Measurements from ENCODE around the gene PRR7. TPM values are rescaled to one million over a fixed set of nuclear protein-coding genes. Genes with fewer than 3 reads are reported as not detected.
A peak's percentile ranks its signal among the peaks of the same experiment; 100 is the strongest.

Gene PRR7
- total RNA-seq, 1 donor from 2014 or later = 2.1 TPM

- Histone ChIP-seq H3K4me3 (no peak overlapping the region), H3K4me1 (peaks cover 61% of the 10 kb centered on the region)
- intact Hi-C loops (cut with micrococcal nuclease) = no loop called here
Observed at GRCh38 chr5:177492841-177493240, 46.2 kb downstream of the PRR7 start.

GRCh38 chr5:177493795-177494345 is 47.3 kb downstream of the PRR7 start:
- Histone ChIP-seq H3K4me3 (no peak overlapping the region), H3K9me3 (replicated peaks) (no peaks in the 10 kb centered on the region), H3K4me1 (peaks cover 72% of the 10 kb centered on the region), H3K27ac (replicated peaks) (peak overlapping the region; percentile 95), H3K27me3 (ENCODE audit: low read depth) (peaks cover 4% of the 10 kb centered on the region), H3K36me3 (peaks cover 42% of the 10 kb centered on the region)
- DNase-seq = no peak
- TF ChIP-seq CTCF (IDR thresholded peaks at IDR 0.05; ENCODE audit: borderline replicate concordance) = no peak
- intact Hi-C loops (cut with micrococcal nuclease) = no loop called here

More at GRCh38 chr5:177492841-177493240, 46.2 kb downstream of the PRR7 start:
- Histone ChIP-seq H3K27me3 (ENCODE audit: low read depth) (peaks cover 9% of the 10 kb centered on the region), H3K36me3 (peaks cover 52% of the 10 kb centered on the region), H3K9me3 (replicated peaks) (no peaks in the 10 kb centered on the region), H3K27ac (replicated peaks) (no peak overlapping the region)
- DNase-seq = no peak
- TF ChIP-seq CTCF (IDR thresholded peaks at IDR 0.05; ENCODE audit: borderline replicate concordance) = no peak

GRCh38 chr5:177494346-177495195 is 48.0 kb downstream of the PRR7 start:
- Histone ChIP-seq H3K27ac (replicated peaks) (peak overlapping the region; percentile 95), H3K4me1 (peaks cover 72% of the 10 kb centered on the region), H3K4me3 (peak overlapping the region; percentile 96), H3K36me3 (peaks cover 35% of the 10 kb centered on the region), H3K27me3 (ENCODE audit: low read depth) (no peaks in the 10 kb centered on the region), H3K9me3 (replicated peaks) (no peaks in the 10 kb centered on the region)
- peak; percentile 60 for DNase-seq
- intact Hi-C loops (cut with micrococcal nuclease) = no loop called here
- TF ChIP-seq CTCF (IDR thresholded peaks at IDR 0.05; ENCODE audit: borderline replicate concordance) = peak; percentile 29

- intact Hi-C loops (cut with micrococcal nuclease) = no loop called here
- Histone ChIP-seq H3K27ac (replicated peaks) (peak overlapping the region; percentile 95), H3K36me3 (peaks cover 26% of the 10 kb centered on the region), H3K4me3 (peak overlapping the region; percentile 96), H3K4me1 (peaks cover 81% of the 10 kb centered on the region), H3K27me3 (ENCODE audit: low read depth) (no peaks in the 10 kb centered on the region), H3K9me3 (replicated peaks) (no peaks in the 10 kb centered on the region)
- peak; percentile 60 for DNase-seq
- TF ChIP-seq CTCF (IDR thresholded peaks at IDR 0.05; ENCODE audit: borderline replicate concordance) = no peak
Observed at GRCh38 chr5:177495243-177496060, 48.8 kb downstream of the PRR7 start.

- TF ChIP-seq CTCF (IDR thresholded peaks at IDR 0.05; ENCODE audit: borderline replicate concordance) = peak; percentile 26
Observed at GRCh38 chr5:177496070-177496726, 49.6 kb downstream of the PRR7 start.

More at GRCh38 chr5:177496070-177496726, 49.6 kb downstream of the PRR7 start:
- intact Hi-C loops (cut with micrococcal nuclease) = no loop called here
- DNase-seq = peak; percentile 36
- peak overlapping the region; percentile 96 for H3K4me3 ChIP-seq
- H3K36me3 ChIP-seq = peaks cover 20% of the 10 kb centered on the region
- peak overlapping the region; percentile 95 for H3K27ac ChIP-seq (replicated peaks)
- no peaks in the 10 kb centered on the region for H3K9me3 ChIP-seq (replicated peaks)
- no peaks in the 10 kb centered on the region for H3K27me3 ChIP-seq (ENCODE audit: low read depth)
- peaks cover 86% of the 10 kb centered on the region for H3K4me1 ChIP-seq
